Suprapubic skin (tissue), 4 donors: ENCODE measurements around the gene DNASE2B.

Experiments used
- CTCF ChIP-seq, 2 donors: fragments of 200-600 bp in 1 of 2; fragments of 450-650 bp in 1 of 2; sonication (generic) in 1 of 2; IDR thresholded peaks; one replicate each; pipeline ENCODE4 v1.5.1; 2016 to 2019; ENCODE audit warnings: antibody characterized with exemption in 2 of 2, mild to moderate bottlenecking in 1 of 2, moderate library complexity in 1 of 2
- EP300 ChIP-seq: sonication (generic); formaldehyde crosslinking; IDR thresholded peaks from one replicate; pipeline ENCODE4 v1.6.1; 2017; ENCODE audit warnings: antibody characterized with exemption
- POLR2AphosphoS5 ChIP-seq, 3 donors: sonication (generic); formaldehyde crosslinking; IDR thresholded peaks; one replicate each; pipeline ENCODE4 v1.6.1; 2017; ENCODE audit warnings: antibody characterized with exemption in 3 of 3

GRCh38 chr1:84452436-84452835 lies 54.2 kb downstream of the DNASE2B start:
- TF ChIP-seq CTCF (IDR thresholded peaks at IDR 0.05) (no peak), POLR2AphosphoS5 (IDR thresholded peaks at IDR 0.05) (no peak), EP300 (no peak)
